ENCODE measurements around the gene GRM1.

DNA sequence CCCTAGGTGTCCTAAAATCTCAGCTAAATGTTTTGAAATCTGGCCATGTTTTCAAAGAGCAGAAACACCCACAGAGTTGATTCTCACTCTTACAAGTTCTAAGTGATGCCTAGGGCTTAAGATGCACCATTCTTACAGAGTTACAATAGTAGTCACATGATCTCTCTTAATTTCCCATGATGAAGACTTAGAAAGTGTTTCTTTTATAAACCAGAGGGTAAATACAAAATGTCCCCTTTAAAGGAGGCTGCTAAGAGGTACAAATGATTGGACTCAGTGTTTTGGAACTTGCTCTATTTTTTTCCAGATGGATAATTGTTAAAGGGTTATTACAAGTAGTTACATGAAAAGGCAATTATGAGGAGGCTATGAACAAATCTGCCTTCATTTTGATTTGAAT lies 244.6 kb downstream of the GRM1 start:
- TF ChIP-seq EP300 (IDR thresholded peaks at IDR 0.05) (no peak), REST (IDR thresholded peaks at IDR 0.05) (no peak), CTCF (IDR thresholded peaks at IDR 0.05) (no peak), MYC (IDR thresholded peaks at IDR 0.05; ENCODE audit: borderline replicate concordance, low read length) (no peak), RAD21 (conservative IDR thresholded peaks at IDR 0.05 in 1 of 2, IDR thresholded peaks at IDR 0.05 in 1 of 2) (no peak), ZNF302 (CRISPR knock-in tag; IDR thresholded peaks at IDR 0.05) (no peak), POLR2A (IDR thresholded peaks at IDR 0.05; ENCODE audit: low read length) (no peak), MAZ (IDR thresholded peaks at IDR 0.05; ENCODE audit: borderline replicate concordance, low read depth, low read length) (no peak), ESRRA (IDR thresholded peaks at IDR 0.05; ENCODE audit: borderline replicate concordance, low read length) (no peak), CHD2 (IDR thresholded peaks at IDR 0.05; ENCODE audit: low read length, partially characterized antibody) (no peak)
- TF ChIP-seq, protein P1, sequence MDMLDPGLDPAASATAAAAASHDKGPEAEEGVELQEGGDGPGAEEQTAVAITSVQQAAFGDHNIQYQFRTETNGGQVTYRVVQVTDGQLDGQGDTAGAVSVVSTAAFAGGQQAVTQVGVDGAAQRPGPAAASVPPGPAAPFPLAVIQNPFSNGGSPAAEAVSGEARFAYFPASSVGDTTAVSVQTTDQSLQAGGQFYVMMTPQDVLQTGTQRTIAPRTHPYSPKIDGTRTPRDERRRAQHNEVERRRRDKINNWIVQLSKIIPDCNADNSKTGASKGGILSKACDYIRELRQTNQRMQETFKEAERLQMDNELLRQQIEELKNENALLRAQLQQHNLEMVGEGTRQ (IDR thresholded peaks at IDR 0.05): no peak

Data from A549 (cell line).